ENCODE measurements around the gene EPS8. TPM values are rescaled to one million over a fixed set of nuclear protein-coding genes. Genes with fewer than 3 reads are reported as not detected.

The EPS8 gene
- polyA plus RNA-seq, 1 of the 3 experiments (the other 2 are of a cell fraction): 19.8 TPM

DNA sequence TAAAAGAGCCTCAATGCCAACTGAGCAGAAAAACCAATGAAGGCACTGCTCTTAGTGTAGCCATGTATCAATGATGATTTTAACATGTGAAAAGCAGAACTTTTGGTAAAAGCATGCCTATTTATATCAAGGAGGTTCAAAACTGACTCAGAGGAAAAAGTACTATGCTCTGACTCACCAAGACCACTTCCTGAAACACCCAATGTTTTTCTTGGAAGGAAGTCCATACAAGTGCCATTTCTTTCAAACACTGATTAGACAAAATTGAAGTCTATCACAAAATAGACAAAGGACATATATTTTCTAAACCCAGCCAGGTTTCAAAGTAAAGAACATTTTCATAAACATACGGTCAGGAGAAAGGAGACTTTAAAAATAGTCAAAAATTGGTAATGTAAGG is 88.6 kb downstream of the EPS8 start:
- Histone ChIP-seq H3K9ac (peak overlapping the region; percentile 14; the same call in 1 of the 2 replicates), H3K4me1 (ENCODE audit: control insufficient read depth in 1 of 2, insufficient read depth in 2 of 2, low read depth in 1 of 2, low read length in 1 of 2) (peaks cover 0 to 20% of the 10 kb centered on the region in 2 experiments; a peak in 3 of 4 replicates), H2AFZ (ENCODE audit: low read depth) (no peak overlapping the region; the same call in 1 of the 2 replicates), H3K9me3 (no peaks in the 10 kb centered on the region), H3K4me3 (ENCODE audit: low read depth in 2 of 2, low read length in 1 of 2) (no peak overlapping the region), H3K36me3 (replicated peaks in 1 of 2; ENCODE audit: control insufficient read depth in 1 of 2, insufficient read depth in 2 of 2, low read length in 1 of 2) (peaks cover 0 to 3% of the 10 kb centered on the region in 2 experiments), H4K20me1 (ENCODE audit: insufficient read depth) (no peaks in the 10 kb centered on the region), H3K79me2 (ENCODE audit: insufficient read depth) (peaks cover 63% of the 10 kb centered on the region), H3K9me2 (no peaks in the 10 kb centered on the region), H3K27ac (ENCODE audit: low read depth in 2 of 2, low read length in 1 of 2) (peak overlapping the region; percentile 55 to 92; a peak in 3 of 4 replicates), H3K27me3 (ENCODE audit: insufficient read depth) (no peaks in the 10 kb centered on the region), H3F3A (replicated peaks; ENCODE audit: insufficient read depth) (peaks cover 33% of the 10 kb centered on the region), H3K4me2 (peak overlapping the region; percentile 61)
- no peak for DNase-seq
- 13% methylated on average over 1 of the region's 1 CpG for WGBS (ENCODE audit: low lambda C conversion rate)
- CTCF ChIA-PET: no interaction called here
- POLR2A ChIA-PET: no interaction called here
- TF ChIP-seq, protein P1, sequence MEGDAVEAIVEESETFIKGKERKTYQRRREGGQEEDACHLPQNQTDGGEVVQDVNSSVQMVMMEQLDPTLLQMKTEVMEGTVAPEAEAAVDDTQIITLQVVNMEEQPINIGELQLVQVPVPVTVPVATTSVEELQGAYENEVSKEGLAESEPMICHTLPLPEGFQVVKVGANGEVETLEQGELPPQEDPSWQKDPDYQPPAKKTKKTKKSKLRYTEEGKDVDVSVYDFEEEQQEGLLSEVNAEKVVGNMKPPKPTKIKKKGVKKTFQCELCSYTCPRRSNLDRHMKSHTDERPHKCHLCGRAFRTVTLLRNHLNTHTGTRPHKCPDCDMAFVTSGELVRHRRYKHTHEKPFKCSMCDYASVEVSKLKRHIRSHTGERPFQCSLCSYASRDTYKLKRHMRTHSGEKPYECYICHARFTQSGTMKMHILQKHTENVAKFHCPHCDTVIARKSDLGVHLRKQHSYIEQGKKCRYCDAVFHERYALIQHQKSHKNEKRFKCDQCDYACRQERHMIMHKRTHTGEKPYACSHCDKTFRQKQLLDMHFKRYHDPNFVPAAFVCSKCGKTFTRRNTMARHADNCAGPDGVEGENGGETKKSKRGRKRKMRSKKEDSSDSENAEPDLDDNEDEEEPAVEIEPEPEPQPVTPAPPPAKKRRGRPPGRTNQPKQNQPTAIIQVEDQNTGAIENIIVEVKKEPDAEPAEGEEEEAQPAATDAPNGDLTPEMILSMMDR (IDR thresholded peaks at IDR 0.05): no peak
- TF ChIP-seq GABPA (IDR thresholded peaks at IDR 0.05; ENCODE audit: low read depth): no peak
- TF ChIP-seq SIN3A (IDR thresholded peaks at IDR 0.05; ENCODE audit: borderline replicate concordance, low read depth, low read length): no peak
- no peak for TF ChIP-seq EZH2phosphoT487 (IDR thresholded peaks at IDR 0.05; ENCODE audit: borderline replicate concordance, low read depth)
- TF ChIP-seq, protein P2, sequence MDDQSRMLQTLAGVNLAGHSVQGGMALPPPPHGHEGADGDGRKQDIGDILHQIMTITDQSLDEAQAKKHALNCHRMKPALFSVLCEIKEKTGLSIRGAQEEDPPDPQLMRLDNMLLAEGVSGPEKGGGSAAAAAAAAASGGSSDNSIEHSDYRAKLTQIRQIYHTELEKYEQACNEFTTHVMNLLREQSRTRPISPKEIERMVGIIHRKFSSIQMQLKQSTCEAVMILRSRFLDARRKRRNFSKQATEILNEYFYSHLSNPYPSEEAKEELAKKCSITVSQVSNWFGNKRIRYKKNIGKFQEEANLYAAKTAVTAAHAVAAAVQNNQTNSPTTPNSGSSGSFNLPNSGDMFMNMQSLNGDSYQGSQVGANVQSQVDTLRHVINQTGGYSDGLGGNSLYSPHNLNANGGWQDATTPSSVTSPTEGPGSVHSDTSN (IDR thresholded peaks at IDR 0.05): peak; percentile 71
- TF ChIP-seq, protein P3, sequence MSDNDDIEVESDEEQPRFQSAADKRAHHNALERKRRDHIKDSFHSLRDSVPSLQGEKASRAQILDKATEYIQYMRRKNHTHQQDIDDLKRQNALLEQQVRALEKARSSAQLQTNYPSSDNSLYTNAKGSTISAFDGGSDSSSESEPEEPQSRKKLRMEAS (IDR thresholded peaks at IDR 0.05; ENCODE audit: low read depth): peak; percentile 43; the same call in 1 of the 2 replicates
- TF ChIP-seq, protein P4, sequence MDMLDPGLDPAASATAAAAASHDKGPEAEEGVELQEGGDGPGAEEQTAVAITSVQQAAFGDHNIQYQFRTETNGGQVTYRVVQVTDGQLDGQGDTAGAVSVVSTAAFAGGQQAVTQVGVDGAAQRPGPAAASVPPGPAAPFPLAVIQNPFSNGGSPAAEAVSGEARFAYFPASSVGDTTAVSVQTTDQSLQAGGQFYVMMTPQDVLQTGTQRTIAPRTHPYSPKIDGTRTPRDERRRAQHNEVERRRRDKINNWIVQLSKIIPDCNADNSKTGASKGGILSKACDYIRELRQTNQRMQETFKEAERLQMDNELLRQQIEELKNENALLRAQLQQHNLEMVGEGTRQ (IDR thresholded peaks at IDR 0.05; ENCODE audit: borderline replicate concordance, low read depth, low read length): no peak
- peak in 1 of 2 experiments; percentile 83; a peak in 2 of 4 replicates for TF ChIP-seq EP300 (IDR thresholded peaks at IDR 0.05; ENCODE audit: borderline replicate concordance in 1 of 2, low read depth in 1 of 2, low read length in 1 of 2)
- no peak for TF ChIP-seq FOXJ3 (CRISPR knock-in tag; IDR thresholded peaks at IDR 0.05)
- peak; percentile 95 for TF ChIP-seq MEF2A (IDR thresholded peaks at IDR 0.05; ENCODE audit: borderline replicate concordance, low read depth)
- TF ChIP-seq, protein P5, sequence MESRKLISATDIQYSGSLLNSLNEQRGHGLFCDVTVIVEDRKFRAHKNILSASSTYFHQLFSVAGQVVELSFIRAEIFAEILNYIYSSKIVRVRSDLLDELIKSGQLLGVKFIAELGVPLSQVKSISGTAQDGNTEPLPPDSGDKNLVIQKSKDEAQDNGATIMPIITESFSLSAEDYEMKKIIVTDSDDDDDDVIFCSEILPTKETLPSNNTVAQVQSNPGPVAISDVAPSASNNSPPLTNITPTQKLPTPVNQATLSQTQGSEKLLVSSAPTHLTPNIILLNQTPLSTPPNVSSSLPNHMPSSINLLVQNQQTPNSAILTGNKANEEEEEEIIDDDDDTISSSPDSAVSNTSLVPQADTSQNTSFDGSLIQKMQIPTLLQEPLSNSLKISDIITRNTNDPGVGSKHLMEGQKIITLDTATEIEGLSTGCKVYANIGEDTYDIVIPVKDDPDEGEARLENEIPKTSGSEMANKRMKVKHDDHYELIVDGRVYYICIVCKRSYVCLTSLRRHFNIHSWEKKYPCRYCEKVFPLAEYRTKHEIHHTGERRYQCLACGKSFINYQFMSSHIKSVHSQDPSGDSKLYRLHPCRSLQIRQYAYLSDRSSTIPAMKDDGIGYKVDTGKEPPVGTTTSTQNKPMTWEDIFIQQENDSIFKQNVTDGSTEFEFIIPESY (IDR thresholded peaks at IDR 0.05; ENCODE audit: borderline replicate concordance, low read depth): no peak
- TF ChIP-seq ELF1 (IDR thresholded peaks at IDR 0.05): peak; percentile 63; the same call in 1 of the 2 replicates
- peak; percentile 87 for TF ChIP-seq TCF12 (IDR thresholded peaks at IDR 0.05)
- TF ChIP-seq CHD2 (IDR thresholded peaks at IDR 0.05; ENCODE audit: low read length, partially characterized antibody): no peak
- TF ChIP-seq RAD21 (IDR thresholded peaks at IDR 0.05; ENCODE audit: low read length): no peak
- peak; percentile 96 for TF ChIP-seq FOSL2 (IDR thresholded peaks at IDR 0.05; ENCODE audit: borderline replicate concordance, low read depth)
- peak; percentile 52; the same call in 1 of the 2 replicates for TF ChIP-seq RXRA (IDR thresholded peaks at IDR 0.05; ENCODE audit: borderline replicate concordance, low read depth)
- TF ChIP-seq FOXM1 (IDR thresholded peaks at IDR 0.05; ENCODE audit: low read depth): 0 out of 2 replicates have a peak, but pooled peaks have one; percentile 50
- TF ChIP-seq RCOR1 (IDR thresholded peaks at IDR 0.05; ENCODE audit: low read length): no peak
- TF ChIP-seq YY1 (IDR thresholded peaks at IDR 0.05; ENCODE audit: low read depth): no peak
- no peak for TF ChIP-seq MXI1 (IDR thresholded peaks at IDR 0.05; ENCODE audit: low read depth, low read length)
- TF ChIP-seq TEAD4 (IDR thresholded peaks at IDR 0.05; ENCODE audit: borderline replicate concordance, insufficient read depth): peak; percentile 57; the same call in 1 of the 2 replicates
- no peak for TF ChIP-seq TAF1 (IDR thresholded peaks at IDR 0.05; ENCODE audit: borderline replicate concordance, low read depth, low read length)
- TF ChIP-seq NFIC (IDR thresholded peaks at IDR 0.05; ENCODE audit: borderline replicate concordance): peak; percentile 94
- TF ChIP-seq RFX5 (IDR thresholded peaks at IDR 0.05; ENCODE audit: low read length): no peak
- no peak for TF ChIP-seq POLR2AphosphoS5 (IDR thresholded peaks at IDR 0.05; ENCODE audit: low read depth, low read length)
- no peak for TF ChIP-seq NRF1 (IDR thresholded peaks at IDR 0.05; ENCODE audit: low read depth, low read length)
- peak; percentile 95 for TF ChIP-seq JUND (IDR thresholded peaks at IDR 0.05)
- TF ChIP-seq, protein P6, sequence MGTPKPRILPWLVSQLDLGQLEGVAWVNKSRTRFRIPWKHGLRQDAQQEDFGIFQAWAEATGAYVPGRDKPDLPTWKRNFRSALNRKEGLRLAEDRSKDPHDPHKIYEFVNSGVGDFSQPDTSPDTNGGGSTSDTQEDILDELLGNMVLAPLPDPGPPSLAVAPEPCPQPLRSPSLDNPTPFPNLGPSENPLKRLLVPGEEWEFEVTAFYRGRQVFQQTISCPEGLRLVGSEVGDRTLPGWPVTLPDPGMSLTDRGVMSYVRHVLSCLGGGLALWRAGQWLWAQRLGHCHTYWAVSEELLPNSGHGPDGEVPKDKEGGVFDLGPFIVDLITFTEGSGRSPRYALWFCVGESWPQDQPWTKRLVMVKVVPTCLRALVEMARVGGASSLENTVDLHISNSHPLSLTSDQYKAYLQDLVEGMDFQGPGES (IDR thresholded peaks at IDR 0.05; ENCODE audit: low read depth, low read length): no peak

Data from SK-N-SH (cell line).